Measurements from ENCODE around the gene DGLUCY. TPM values are rescaled to one million over a fixed set of nuclear protein-coding genes. Genes with fewer than 3 reads are reported as not detected.

The DGLUCY gene
- total and polyA plus RNA-seq, 4 donors, result 17.9 to 58.1 (median 24.9) TPM

DNA sequence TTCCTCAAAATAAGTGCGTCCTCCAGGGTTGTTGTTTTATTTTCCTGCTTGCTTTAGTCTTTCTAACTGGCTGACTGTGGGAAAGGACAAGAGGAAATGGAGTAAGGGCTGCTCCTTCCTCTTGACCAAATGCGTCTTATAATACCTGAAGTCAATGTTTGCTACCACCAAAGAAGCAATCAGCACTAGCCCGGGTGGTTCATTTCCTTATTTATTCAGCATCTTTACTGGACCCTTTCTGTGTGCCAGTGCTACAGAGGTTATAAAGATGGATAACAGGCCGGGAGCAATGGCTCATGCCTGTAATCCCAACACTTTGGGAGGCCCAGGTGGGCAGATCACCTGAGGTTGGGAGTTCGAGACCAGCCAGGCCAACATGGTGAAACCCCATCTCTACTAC lies 38.3 kb upstream of the DGLUCY start:
- TF ChIP-seq FOXA2 (IDR thresholded peaks at IDR 0.05) (no peak), EGR1 (IDR thresholded peaks at IDR 0.05; ENCODE audit: low read depth in 2 of 2) (no peak), TAF1 (conservative IDR thresholded peaks at IDR 0.05) (no peak), HNF4A (conservative IDR thresholded peaks at IDR 0.05) (no peak)
- TF ChIP-seq, protein P1, sequence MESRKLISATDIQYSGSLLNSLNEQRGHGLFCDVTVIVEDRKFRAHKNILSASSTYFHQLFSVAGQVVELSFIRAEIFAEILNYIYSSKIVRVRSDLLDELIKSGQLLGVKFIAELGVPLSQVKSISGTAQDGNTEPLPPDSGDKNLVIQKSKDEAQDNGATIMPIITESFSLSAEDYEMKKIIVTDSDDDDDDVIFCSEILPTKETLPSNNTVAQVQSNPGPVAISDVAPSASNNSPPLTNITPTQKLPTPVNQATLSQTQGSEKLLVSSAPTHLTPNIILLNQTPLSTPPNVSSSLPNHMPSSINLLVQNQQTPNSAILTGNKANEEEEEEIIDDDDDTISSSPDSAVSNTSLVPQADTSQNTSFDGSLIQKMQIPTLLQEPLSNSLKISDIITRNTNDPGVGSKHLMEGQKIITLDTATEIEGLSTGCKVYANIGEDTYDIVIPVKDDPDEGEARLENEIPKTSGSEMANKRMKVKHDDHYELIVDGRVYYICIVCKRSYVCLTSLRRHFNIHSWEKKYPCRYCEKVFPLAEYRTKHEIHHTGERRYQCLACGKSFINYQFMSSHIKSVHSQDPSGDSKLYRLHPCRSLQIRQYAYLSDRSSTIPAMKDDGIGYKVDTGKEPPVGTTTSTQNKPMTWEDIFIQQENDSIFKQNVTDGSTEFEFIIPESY (IDR thresholded peaks at IDR 0.05), result no peak
- TF ChIP-seq, protein P2, sequence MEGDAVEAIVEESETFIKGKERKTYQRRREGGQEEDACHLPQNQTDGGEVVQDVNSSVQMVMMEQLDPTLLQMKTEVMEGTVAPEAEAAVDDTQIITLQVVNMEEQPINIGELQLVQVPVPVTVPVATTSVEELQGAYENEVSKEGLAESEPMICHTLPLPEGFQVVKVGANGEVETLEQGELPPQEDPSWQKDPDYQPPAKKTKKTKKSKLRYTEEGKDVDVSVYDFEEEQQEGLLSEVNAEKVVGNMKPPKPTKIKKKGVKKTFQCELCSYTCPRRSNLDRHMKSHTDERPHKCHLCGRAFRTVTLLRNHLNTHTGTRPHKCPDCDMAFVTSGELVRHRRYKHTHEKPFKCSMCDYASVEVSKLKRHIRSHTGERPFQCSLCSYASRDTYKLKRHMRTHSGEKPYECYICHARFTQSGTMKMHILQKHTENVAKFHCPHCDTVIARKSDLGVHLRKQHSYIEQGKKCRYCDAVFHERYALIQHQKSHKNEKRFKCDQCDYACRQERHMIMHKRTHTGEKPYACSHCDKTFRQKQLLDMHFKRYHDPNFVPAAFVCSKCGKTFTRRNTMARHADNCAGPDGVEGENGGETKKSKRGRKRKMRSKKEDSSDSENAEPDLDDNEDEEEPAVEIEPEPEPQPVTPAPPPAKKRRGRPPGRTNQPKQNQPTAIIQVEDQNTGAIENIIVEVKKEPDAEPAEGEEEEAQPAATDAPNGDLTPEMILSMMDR (IDR thresholded peaks at IDR 0.05; ENCODE audit: low read depth, low read length, missing input control), result no peak
- Histone ChIP-seq H3K4me3 (ENCODE audit: low read depth in 1 of 3, low read length in 3 of 3) (no peak overlapping the region), H3K27ac (ENCODE audit: low read depth in 1 of 2, low read length in 2 of 2) (no peak overlapping the region), H3K9ac (ENCODE audit: low read depth in 1 of 2, low read length in 2 of 2) (no peak overlapping the region), H3K36me3 (ENCODE audit: control insufficient read depth in 4 of 4, insufficient read depth in 3 of 4, low read depth in 1 of 4, low read length in 3 of 4) (no peaks in the 10 kb centered on the region), H3K27me3 (ENCODE audit: control insufficient read depth in 4 of 4, insufficient read depth in 4 of 4, low read length in 3 of 4) (no peaks in the 10 kb centered on the region), H3K9me3 (ENCODE audit: control insufficient read depth in 4 of 4, low read length in 3 of 4) (no peaks in the 10 kb centered on the region), H3K4me1 (ENCODE audit: control insufficient read depth in 4 of 4, insufficient read depth in 4 of 4, low read length in 3 of 4) (no peaks in the 10 kb centered on the region)
- 83% methylated on average over 5 of the region's 5 CpGs for WGBS
- DNase-seq (ENCODE audit: low spot score), result no peak

DNA sequence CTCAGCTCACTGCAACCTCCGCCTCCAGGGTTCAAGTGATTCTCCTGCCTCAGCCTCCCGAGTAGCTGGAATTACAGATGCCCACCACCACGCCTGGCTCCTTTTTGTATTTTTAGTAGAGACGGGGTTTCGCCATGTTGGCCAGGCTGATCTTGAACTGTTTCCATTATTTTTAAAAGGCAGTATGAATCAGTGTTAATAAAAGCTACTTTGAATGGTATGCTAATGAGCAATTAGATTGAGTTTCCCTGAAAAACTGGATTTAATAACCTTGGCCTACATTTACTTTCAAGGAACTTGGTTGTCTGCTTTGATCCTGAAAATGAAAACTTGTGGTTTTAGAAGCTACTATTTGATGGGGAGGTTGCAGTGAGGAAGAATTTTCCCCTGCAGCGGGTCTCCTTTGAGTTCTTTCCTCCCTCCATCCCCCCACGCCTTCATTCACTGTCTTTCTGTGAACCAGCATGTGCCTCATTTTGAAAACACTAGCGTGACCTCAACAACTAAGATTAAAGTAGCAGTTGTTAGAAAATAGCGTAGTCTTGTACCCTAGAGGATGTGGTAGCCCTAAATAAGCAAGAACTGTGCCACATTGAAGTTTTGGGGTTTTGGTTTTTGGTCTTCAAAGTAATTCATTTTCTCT lies 35.7 kb upstream of the DGLUCY start:
- no peaks in the 10 kb centered on the region for H3K27me3 ChIP-seq (ENCODE audit: control insufficient read depth in 4 of 4, insufficient read depth in 4 of 4, low read length in 3 of 4)
- H3K4me1 ChIP-seq (ENCODE audit: control insufficient read depth in 4 of 4, insufficient read depth in 4 of 4, low read length in 3 of 4), result no peaks in the 10 kb centered on the region
- 92% methylated on average over 9 of the region's 9 CpGs for WGBS
- DNase-seq (ENCODE audit: low spot score), result no peak
- H3K4me3 ChIP-seq (ENCODE audit: low read depth in 1 of 3, low read length in 3 of 3), result no peak overlapping the region
- no peaks in the 10 kb centered on the region for H3K36me3 ChIP-seq (ENCODE audit: control insufficient read depth in 4 of 4, insufficient read depth in 3 of 4, low read depth in 1 of 4, low read length in 3 of 4)
- H3K9ac ChIP-seq (ENCODE audit: low read depth in 1 of 2, low read length in 2 of 2), result no peak overlapping the region
- no peaks in the 10 kb centered on the region for H3K9me3 ChIP-seq (ENCODE audit: control insufficient read depth in 4 of 4, low read length in 3 of 4)
- no peak overlapping the region for H3K27ac ChIP-seq (ENCODE audit: low read depth in 1 of 2, low read length in 2 of 2)
- TF ChIP-seq, protein P3, sequence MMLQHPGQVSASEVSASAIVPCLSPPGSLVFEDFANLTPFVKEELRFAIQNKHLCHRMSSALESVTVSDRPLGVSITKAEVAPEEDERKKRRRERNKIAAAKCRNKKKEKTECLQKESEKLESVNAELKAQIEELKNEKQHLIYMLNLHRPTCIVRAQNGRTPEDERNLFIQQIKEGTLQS (IDR thresholded peaks at IDR 0.05), result no peak
- TF ChIP-seq FOXA2 (IDR thresholded peaks at IDR 0.05), result no peak
- no peak for TF ChIP-seq RXRA (IDR thresholded peaks at IDR 0.05)
- TF ChIP-seq HNF4G (IDR thresholded peaks at IDR 0.05), result no peak
- no peak for TF ChIP-seq JUND (IDR thresholded peaks at IDR 0.05)
- TF ChIP-seq, protein P4, sequence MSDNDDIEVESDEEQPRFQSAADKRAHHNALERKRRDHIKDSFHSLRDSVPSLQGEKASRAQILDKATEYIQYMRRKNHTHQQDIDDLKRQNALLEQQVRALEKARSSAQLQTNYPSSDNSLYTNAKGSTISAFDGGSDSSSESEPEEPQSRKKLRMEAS (IDR thresholded peaks at IDR 0.05), result no peak
- TF ChIP-seq HNF4A (conservative IDR thresholded peaks at IDR 0.05), result no peak
- TF ChIP-seq EGR1 (IDR thresholded peaks at IDR 0.05; ENCODE audit: low read depth in 2 of 2), result no peak
- TF ChIP-seq TAF1 (conservative IDR thresholded peaks at IDR 0.05), result no peak
- TF ChIP-seq SP1 (IDR thresholded peaks at IDR 0.05), result no peak
- TF ChIP-seq, protein P1 (IDR thresholded peaks at IDR 0.05), result no peak
- TF ChIP-seq GABPA (IDR thresholded peaks at IDR 0.05 in 1 of 2, conservative IDR thresholded peaks at IDR 0.05 in 1 of 2), result no peak
- TF ChIP-seq RAD21 (IDR thresholded peaks at IDR 0.05), result no peak
- TF ChIP-seq, protein P2 (IDR thresholded peaks at IDR 0.05; ENCODE audit: low read depth, low read length, missing input control), result no peak
- TF ChIP-seq, protein P5, sequence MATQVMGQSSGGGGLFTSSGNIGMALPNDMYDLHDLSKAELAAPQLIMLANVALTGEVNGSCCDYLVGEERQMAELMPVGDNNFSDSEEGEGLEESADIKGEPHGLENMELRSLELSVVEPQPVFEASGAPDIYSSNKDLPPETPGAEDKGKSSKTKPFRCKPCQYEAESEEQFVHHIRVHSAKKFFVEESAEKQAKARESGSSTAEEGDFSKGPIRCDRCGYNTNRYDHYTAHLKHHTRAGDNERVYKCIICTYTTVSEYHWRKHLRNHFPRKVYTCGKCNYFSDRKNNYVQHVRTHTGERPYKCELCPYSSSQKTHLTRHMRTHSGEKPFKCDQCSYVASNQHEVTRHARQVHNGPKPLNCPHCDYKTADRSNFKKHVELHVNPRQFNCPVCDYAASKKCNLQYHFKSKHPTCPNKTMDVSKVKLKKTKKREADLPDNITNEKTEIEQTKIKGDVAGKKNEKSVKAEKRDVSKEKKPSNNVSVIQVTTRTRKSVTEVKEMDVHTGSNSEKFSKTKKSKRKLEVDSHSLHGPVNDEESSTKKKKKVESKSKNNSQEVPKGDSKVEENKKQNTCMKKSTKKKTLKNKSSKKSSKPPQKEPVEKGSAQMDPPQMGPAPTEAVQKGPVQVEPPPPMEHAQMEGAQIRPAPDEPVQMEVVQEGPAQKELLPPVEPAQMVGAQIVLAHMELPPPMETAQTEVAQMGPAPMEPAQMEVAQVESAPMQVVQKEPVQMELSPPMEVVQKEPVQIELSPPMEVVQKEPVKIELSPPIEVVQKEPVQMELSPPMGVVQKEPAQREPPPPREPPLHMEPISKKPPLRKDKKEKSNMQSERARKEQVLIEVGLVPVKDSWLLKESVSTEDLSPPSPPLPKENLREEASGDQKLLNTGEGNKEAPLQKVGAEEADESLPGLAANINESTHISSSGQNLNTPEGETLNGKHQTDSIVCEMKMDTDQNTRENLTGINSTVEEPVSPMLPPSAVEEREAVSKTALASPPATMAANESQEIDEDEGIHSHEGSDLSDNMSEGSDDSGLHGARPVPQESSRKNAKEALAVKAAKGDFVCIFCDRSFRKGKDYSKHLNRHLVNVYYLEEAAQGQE (IDR thresholded peaks at IDR 0.05), result no peak

Data from liver (tissue), 9 donors.